NCI-H526 treated with DMSO at 0.1 percent for 48 hours (cell line): ENCODE measurements around the gene CDYL2.

Experiments used
- DNase-seq: peaks from one replicate; lab custom pipeline; 2025; lab: John Stamatoyannopoulos, UW

The CDYL2 gene

GRCh38 chr16:80592273-80592672, 212.1 kb downstream of the CDYL2 start:
- DNase-seq: no peak

- DNase-seq: no peak
Observed at GRCh38 chr16:80591071-80591915, 213.1 kb downstream of the CDYL2 start.

- no peak for DNase-seq
Observed at GRCh38 chr16:80587071-80587470, 217.3 kb downstream of the CDYL2 start.

- DNase-seq: no peak
Observed at GRCh38 chr16:80586476-80586875, 217.9 kb downstream of the CDYL2 start.

- DNase-seq: no peak
Observed at GRCh38 chr16:80585764-80586163, 218.6 kb downstream of the CDYL2 start.

GRCh38 chr16:80583466-80583865, 220.9 kb downstream of the CDYL2 start:
- no peak for DNase-seq

DNA sequence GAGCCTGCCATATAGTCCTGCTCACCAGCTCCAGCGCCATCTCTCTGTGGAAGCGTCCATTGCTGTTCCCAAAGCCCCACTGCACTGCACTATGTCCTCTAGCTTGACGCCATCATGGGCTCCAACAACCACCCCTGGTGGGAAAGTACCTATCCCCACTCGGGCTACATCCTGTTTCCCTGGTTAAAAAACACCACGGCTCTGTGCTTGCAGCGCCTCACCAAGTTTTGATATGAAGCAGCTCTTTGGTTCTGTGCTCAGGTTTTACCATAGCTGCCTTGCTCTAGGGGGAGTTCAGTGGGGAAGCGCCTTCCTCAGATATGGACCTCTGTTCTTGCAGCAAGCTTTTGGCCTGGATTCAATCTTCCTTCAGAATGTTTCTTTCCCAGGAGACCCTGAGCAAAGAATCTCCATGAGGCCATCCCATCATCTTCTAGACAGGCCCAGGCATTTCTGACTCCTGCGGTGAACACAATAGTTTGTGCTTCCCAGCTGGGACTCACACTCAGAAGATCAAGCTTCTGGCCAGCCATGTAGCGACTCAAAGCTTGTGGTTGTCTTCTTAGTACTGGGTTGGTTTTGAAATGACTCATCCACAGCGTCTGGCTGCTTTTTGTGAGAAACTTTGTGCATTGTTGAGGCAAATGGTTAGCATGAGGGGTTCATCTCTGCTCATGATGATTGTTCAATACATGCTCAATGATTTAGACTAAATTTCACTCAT, 224.1 kb downstream of the CDYL2 start:
- no peak for DNase-seq

DNA sequence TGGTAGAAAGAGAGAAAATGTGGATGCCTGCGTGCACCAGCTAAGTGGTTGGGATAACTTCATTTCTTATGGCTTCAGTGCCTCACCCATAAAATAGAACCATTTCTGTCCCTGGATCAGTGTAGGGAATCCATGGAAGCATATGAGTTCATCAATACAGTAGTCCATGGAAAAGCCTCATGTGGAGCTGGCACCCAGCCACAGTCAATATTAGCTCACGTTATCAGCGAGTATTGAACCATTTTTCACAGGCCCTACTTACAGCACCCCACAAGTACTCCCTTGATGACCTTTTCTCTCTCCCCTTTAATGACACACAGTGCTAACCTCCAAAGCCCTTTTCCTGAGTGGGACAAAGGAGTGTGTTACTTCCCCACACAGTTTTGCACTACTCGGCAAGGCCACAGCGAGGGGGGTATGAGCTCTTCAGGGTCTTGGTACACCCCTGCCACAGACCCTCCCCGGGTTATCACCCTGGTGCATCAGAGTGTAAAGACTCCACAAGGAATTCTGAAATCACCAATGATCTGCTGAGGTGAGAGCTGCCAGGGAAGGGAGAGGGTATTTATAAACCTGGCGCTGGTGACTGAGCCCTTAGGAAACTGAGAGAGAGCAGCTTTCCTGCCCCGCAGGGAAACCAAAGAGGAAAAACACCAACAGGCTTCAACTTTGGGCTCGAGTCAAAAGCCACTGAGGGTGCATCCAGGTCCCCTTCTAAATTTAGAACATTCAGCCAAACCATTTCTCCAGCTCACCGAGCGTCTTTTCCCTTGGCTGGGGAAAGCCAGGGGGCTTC, 226.7 kb downstream of the CDYL2 start:
- DNase-seq: no peak

GRCh38 chr16:80576343-80576912, 228.0 kb downstream of the CDYL2 start:
- no peak for DNase-seq

GRCh38 chr16:80573700-80574120, 230.7 kb downstream of the CDYL2 start:
- no peak for DNase-seq

- no peak for DNase-seq
Observed at GRCh38 chr16:80570106-80570478, 234.3 kb downstream of the CDYL2 start.

DNA sequence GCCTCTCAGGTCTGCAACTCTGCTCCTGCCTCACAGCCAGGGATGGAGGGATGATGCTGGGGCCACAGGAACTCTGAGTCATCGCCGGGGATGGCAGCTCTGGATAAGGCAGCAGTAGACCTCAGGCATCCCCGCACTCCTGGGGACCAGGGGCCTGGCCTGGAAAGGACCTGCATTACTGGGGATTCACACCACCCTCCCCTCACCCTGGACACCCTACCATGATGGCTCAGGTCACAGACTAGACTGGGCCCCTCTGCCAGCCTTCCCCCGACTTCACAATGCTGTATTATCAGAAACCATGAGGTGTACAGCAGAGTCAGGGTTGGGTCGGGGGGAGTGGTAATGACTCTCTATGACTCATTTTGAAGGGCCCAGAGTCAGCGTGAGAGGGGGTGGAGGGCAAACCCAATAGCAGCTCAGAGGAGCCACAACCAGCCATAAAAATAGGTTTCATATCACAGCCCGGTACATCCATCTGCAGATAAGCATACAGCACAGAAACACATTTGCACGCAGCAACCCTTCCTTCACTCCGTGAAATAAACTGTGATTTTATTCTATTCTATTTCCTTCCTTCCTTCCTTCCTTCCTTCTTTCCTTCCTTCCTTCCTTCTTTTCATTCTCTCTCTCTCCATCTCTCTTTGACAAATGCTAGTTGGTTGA, 234.8 kb downstream of the CDYL2 start:
- no peak for DNase-seq

DNA sequence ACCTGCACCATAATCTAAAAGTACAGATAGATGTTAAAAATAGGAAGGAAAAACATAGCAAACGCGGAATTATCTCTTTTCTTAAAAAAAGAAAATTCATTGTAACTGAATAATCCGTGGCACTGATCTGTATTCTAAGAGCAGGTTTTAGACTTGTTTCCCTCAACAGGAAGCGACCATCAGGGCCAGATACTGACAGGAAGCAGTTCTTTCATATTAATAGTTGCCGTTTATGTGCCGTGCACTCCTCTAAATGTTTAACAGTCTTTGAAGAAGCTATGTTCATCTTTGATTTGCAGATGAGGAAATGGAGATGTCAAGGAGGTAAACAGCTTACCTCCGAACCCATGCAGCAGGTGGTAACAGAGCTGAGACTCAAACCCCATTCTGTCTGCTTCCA, 240.0 kb downstream of the CDYL2 start:
- DNase-seq: no peak

DNA sequence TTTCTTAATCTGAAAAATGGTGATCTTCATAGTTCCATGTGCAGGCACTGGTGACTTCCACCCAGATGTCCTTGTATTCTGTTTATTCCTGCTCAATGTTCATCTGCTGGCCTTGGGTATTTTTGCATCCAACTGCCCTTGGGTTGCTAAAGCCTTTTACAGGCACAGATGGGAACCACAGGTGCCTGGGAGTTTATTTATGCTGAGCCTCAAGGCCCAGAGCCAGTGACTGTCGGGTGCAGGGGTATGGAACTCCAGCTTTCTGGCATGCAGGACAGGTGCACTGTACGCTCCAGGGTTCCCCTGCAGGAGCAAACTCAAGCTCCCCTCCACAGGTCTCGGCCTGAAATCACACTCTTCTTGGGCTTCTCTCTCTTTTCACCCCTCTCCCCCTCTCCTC, 241.3 kb downstream of the CDYL2 start:
- no peak for DNase-seq

DNA sequence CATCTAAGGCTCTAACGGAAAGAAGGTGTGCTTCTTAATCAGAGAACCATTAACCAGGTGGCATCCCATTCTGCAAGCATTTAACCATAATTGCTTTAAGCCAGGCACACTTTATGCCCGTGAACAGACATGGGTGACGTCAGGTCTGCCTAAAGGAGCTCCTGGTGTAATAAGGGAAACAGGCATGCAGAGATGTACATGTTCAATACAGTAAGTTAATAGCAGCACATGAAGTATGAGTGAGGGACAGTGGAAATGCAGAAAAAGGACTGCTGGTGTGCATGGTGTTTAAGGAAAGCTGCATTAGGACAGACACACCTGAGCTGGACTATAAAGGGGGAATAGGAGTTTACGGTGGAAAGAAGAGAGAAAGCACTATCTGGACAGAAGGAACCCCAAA, 245.0 kb downstream of the CDYL2 start:
- no peak for DNase-seq

DNA sequence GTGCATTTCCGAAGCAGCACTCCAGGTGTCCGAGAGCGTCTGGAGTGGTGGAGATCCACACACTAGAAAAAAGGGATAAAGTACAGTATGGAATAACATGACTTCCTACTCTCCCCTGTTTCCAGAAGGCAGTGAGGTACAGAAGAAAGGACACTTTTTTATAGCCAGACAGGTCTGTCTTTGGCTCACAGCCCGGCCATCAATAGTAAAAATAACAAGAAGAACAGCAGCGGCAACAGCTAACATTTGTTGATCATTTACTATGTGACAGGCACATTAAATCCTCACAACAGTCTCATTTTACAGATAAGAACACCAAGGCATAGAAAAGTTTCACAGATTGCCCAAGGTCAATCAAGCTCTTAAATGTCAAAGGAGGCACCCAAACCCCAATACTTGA, 247.4 kb downstream of the CDYL2 start:
- no peak for DNase-seq

- DNase-seq: no peak
Observed at GRCh38 chr16:80556481-80556880, 247.9 kb downstream of the CDYL2 start.

DNA sequence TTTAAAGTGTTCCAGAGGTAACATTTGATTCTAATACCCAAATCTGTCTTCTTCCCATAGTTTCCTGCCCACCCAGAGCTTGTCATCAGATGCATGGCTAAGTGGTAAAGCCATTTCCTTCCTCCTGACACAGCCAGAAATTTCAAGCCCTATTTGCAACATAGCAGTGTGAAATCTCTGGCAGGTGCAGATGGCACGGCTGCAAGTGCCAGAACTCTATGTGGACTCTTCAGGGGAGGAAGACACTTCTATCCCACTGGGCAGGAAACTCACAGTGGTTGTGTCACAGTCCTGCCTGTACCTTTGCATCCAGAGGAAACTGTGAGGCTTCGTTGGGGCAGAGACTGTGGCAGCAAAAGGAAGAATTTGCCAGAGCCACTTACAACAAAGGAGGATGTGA, 250.4 kb downstream of the CDYL2 start:
- no peak for DNase-seq

GRCh38 chr16:80552277-80552676, 252.1 kb downstream of the CDYL2 start:
- DNase-seq: no peak
